ENCODE measurements around the gene IL1RAPL2.
"Not testable (repeated sequence)": the region's sequence is repeated elsewhere in the genome, so short reads cannot be mapped to it uniquely, and the experiment has no call there.

Gene IL1RAPL2

DNA sequence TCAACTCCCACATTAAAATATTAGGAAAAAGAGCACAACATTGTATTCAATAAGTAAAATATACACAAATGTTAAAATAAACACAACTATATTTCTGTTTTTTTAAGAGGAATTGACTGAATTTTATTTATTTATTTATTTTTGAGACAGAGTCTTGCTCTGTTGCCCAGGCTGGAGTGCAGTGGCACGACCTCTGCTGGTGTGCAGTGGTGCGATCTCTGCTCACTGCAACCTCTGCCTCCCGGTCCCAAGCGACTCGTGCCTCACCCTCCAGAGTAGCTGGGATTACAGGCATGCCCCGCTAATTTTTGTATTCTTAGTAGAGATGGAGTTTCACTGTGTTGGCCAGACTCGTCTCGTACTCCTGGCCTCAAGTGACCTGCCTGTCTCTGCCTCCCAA, 623.1 kb downstream of the IL1RAPL2 start:
- DNase-seq, result no peak

GRCh38 chrX:105190252-105190853, 624.4 kb downstream of the IL1RAPL2 start:
- DNase-seq, result peak; percentile 27

DNA sequence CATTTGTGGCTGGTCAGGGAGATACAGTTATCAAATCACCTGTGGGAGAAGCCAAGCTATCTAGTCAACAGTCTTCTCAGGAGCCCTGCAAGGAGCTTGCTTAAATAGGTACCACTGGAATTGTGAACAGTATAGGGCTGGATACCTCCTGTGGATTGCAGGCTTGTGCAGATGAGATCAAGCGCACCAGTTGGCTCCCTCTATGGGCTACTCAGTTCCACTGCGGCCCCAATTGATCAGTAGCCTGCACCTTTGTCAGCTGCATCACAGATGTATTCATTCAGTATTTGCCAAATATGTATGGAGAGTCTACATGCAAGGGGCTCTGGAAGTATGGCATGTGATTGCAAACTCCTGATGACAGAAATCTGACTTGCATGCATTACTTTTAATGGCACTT, 625.9 kb downstream of the IL1RAPL2 start:
- peak; percentile 3 for DNase-seq

- DNase-seq, result no peak
These were observed 643.4 kb downstream of the IL1RAPL2 start for GRCh38 chrX:105209406-105209805.

- no peak for DNase-seq
These were observed 644.3 kb downstream of the IL1RAPL2 start for GRCh38 chrX:105210258-105210657.

- DNase-seq, result no peak
These were observed 645.1 kb downstream of the IL1RAPL2 start for GRCh38 chrX:105211066-105211575.

GRCh38 chrX:105219454-105220401, 653.7 kb downstream of the IL1RAPL2 start:
- DNase-seq, result no peak

DNA sequence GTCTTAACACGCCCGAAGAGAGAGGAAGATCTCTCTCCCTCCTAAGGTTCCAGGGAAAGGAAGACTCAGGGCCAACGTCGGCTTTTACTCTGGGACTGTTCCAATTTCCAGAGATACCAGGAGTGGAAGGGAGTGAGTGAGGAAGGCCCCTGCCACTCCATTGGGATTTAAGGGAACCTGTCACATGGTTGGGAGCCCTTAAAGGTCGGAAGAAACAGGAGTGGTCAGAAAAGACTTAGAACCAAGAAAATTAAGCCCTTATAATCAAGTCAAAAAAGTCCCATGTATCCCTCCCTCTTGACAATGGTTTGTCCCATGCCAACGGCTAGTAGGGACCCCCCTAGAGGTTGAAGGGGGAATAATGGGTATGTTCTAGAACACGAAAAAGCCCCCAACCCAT, 654.6 kb downstream of the IL1RAPL2 start, which contains the start of gene TEX13A:
Gene TEX13A (minus strand): TSS at position 59 of the 400 bp plus-strand sequence. CDS start 297 bp downstream, outside the sequence.
- no peak for DNase-seq

- DNase-seq, result no peak
These were observed 655.4 kb downstream of the IL1RAPL2 start for GRCh38 chrX:105221374-105221773.

GRCh38 chrX:105226499-105226898, 660.5 kb downstream of the IL1RAPL2 start:
- no peak for DNase-seq

DNA sequence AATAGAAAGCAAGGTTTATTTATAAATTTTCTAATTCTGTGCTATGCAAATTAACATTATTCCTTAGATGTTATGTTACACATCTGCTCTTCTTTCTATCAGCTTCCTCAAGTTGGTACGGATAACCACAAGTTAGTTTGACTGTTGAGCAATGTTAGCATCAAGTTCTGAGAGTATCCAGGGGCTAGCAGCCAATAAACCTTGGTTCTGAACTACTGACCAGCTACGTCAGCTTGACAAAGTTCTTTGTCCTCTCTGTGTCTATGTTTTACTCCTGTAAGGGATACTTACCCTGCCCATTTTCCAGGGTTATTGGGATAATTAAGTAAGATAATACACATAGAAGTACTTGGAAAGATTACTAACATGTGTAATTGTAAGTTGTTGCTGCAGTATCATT, 662.6 kb downstream of the IL1RAPL2 start:
- DNase-seq, result no peak

- no peak for DNase-seq
These were observed 663.1 kb downstream of the IL1RAPL2 start for GRCh38 chrX:105229146-105229545.

GRCh38 chrX:105237407-105237806, 671.4 kb downstream of the IL1RAPL2 start:
- not testable (repeated sequence) for DNase-seq

GRCh38 chrX:105241056-105241455, 675.1 kb downstream of the IL1RAPL2 start:
- DNase-seq, result peak; percentile 2

GRCh38 chrX:105260291-105261043, 694.5 kb downstream of the IL1RAPL2 start:
- DNase-seq, result no peak

DNA sequence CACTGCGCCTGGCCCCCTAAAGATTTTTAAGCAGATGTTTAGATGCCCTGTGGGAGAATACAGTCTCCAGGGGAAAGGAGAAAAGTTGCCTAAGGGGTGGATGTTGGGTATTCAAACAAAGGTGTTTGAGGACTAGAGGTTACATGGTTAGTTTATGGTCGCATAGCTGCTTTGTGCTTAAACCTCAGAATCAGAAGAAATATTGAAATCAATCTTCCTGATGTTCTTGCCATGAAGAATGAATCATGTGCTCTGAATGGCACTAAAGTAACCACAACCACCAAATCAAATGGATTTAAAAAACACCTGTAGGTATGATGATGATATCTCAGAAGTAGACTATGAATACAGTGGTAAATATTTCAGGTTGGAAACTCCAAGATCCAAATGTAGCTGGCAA, 697.2 kb downstream of the IL1RAPL2 start:
- no peak for DNase-seq

GRCh38 chrX:105263801-105264200, 697.8 kb downstream of the IL1RAPL2 start:
- DNase-seq, result peak; percentile 1

DNA sequence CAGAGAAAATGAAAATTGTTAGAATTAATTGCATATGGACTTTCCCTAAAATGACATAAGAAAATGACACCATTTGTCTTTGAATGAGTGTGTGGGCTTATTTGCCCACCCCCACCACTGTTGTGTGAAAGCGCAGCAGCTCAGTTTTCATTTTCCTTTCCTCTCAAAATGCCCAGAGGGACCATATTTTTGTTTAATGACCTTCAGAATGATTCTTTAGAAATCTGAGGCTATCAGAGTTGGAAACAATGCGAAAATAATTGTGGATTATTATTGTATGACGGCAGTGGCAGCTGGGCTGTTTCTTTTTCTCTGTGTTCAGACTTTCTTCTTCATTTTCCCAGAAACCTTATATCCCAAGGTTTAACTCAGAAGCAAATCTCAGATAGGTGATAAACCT, 699.1 kb downstream of the IL1RAPL2 start:
- no peak for DNase-seq

DNA sequence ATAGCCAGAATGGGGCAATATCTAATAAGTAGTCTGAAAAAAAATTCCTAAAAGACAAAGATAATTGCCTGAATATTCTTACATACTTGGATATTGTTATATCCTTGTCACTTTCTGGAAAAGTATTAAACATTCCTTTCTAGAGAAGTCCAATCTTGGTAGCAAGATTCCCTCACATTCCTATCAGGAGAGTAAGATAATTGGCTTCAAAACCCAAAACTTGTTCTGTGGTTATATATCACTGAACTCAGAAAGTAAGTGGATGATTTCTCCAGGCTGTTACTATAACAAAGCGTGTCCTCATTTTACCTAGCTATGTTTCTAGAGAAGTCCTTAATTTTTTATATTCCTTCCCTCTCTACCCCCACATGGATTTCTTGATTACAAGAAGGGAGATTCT, 700.5 kb downstream of the IL1RAPL2 start:
- DNase-seq, result peak; percentile 14

GRCh38 chrX:105267167-105267566, 701.2 kb downstream of the IL1RAPL2 start:
- no peak for DNase-seq

- DNase-seq, result no peak
These were observed 703.4 kb downstream of the IL1RAPL2 start for GRCh38 chrX:105269386-105269785.

GRCh38 chrX:105273326-105273725, 707.3 kb downstream of the IL1RAPL2 start:
- DNase-seq, result no peak

DNA sequence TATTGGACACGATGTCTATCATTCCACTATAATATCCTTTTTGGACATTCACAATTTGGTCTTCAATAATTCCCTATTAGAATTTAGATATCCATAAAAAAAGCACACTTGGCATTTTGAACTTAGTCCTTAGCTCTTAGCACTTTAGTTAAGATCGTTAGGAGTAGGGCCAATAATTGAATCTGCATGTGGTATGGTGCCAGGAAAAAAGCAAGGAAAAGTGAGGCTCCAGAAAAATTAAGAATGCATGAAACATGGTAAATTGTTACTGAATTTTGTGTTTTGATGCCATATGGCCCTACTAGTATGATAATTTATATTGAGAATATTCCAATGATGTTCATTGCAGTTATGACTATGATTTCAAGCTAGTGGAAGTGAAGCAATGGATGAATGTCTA, 708.1 kb downstream of the IL1RAPL2 start:
- DNase-seq, result no peak
